ENCODE results near the gene HMGCL.
"Not testable (repeated sequence)": the region's sequence is repeated elsewhere in the genome, so short reads cannot be mapped to it uniquely, and the experiment has no call there.

Gene HMGCL

GRCh38 chr1:23826590-23826989 lies 1.4 kb upstream of the HMGCL start:
- not testable (repeated sequence) for DNase-seq (ENCODE audit: low spot score)

- DNase-seq (ENCODE audit: low spot score), result peak; percentile 28
These were observed 713 bp upstream of the HMGCL start for GRCh38 chr1:23825762-23826522.

GRCh38 chr1:23824711-23825075 lies 536 bp downstream of the HMGCL start:
- no peak for DNase-seq (ENCODE audit: low spot score)

GRCh38 chr1:23823767-23824166 lies 1.5 kb downstream of the HMGCL start:
- no peak for DNase-seq (ENCODE audit: low spot score)

DNA sequence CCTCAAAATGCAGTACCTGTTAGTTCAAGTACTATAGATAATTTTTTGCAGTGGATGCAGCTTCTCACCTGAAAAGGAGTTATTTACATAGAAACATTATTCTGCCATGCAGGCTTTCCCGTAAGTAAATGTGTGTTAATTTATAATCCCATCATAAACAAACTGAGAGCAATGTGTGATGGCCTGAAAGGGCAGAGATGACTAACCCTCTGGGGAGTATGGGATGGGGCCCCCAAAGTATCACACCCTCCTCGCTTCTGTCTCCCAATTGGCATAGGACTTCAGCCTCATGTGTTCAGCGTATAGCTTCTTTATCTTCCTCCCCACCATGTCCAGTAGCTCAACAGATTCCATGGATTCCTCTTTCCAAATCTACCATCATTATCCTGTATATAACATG lies 7.6 kb downstream of the HMGCL start:
- DNase-seq (ENCODE audit: low spot score), result no peak

DNA sequence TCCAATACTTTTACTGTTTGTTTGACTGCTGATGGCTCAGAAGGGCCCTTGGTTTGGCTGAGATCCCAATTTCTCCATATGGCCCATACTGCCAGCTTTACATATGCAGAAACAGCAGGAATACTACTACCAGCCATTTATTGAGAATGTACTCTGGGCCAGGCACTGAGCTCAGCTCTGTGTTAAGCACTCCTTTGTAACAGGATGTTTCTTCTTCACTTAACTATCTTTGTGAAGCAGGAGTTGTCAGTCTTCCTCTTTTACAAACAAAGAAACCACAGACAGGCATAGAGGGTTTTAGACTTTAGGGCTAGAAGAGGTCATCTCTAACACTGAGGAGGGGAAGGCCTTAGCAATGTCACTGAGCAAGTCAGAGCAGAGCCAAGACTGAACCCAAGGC lies 8.3 kb downstream of the HMGCL start:
- no peak for DNase-seq (ENCODE audit: low spot score)

GRCh38 chr1:23816361-23816760 lies 8.9 kb downstream of the HMGCL start:
- no peak for DNase-seq (ENCODE audit: low spot score)

GRCh38 chr1:23814016-23814415 lies 11.2 kb downstream of the HMGCL start:
- DNase-seq (ENCODE audit: low spot score), result no peak

DNA sequence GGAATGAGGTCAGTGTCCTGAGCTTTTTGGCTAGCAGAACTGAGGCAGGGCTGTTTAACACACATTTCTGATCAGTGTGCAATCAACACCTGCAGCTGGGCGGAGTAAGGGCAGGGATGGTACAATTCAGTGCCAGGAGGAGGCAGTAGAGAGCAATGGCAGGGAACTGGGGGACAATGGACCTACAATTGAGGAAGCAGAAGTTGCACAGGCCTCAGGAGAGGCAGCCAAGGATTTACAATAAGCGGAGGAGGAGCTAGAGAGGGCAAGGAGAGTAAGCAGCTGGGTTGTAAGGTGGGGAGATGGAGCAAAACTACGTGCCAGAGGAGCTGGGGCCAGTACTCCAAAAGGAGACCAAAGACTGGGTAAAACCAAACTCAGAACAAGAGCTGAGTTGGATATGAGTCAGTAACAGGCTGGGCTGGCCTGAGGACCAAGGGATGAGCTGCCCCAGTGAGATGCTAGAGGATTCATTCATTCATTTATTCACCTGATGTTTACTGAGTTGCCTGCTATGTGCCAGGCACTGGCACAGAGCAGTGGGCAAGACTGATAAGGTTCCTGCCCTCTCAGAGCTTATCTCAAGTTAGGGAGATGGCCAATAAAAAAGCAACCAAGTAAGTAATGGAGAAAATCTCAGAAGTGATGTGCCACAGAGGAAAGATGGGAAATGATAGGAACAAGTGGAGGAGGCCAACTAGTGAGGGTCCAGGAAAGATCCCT lies 14.2 kb downstream of the HMGCL start:
- peak; percentile 88 for DNase-seq (ENCODE audit: low spot score)

GRCh38 chr1:23809751-23810171 lies 15.5 kb downstream of the HMGCL start:
- peak; percentile 88 for DNase-seq (ENCODE audit: low spot score)

DNA sequence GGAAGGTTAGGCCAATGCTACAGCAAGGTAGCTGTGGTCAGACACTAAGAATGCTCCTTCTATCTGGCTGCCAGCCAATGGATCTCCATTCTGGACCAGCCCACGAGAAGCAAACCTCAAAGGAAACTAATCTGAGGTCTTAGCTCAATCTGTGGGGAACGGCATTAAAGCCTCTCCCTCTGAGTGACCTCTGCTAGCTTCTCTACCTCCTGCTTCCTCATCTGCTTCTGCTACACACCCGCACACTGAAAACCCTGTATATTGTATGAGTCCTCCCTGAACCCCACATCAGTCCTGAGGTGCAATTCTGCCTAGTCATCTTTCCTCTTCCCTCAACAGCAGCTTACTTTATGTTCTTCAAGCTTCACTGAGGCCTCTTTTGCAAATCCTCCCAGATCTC lies 17.8 kb downstream of the HMGCL start:
- DNase-seq (ENCODE audit: low spot score), result no peak

DNA sequence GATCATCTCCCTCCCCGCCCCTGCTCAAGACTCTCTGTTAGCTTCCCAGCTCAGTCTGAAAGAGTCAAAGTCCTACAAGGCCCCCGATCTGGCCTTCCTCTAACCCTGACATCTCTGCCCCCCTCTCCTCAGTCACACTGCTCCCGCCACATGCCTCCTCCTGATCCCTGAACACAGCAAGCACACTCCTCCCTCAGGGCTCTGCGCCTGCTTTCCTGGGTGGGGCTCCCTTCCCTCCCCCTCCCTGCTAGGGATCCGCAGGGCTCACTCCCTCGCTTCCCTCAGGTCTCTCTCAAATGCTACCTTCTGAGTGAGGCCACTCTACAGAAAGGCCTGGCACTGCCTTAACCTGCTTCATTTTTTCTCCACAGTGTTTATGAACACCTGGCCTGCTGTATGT lies 18.9 kb downstream of the HMGCL start:
- no peak for DNase-seq (ENCODE audit: low spot score)

DNA sequence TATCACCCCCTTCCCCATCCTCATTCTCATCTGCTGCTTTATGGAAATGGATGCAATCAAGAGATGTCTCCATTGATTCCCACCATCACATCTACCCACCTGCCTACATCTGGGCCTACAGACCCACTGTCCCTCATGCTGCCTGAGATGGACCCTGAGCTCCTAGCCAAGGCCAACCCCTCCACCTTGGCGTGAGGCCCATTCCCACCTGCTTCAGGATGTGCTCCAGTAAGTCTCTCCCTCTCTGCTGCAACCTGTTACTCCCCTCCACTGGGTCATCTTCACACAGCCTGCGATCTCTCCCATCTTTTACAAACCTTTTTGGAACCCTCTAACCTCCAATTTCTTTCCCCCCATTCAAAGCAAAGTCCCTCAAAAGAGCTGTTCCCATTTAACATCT lies 20.2 kb downstream of the HMGCL start:
- no peak for DNase-seq (ENCODE audit: low spot score)

DNA sequence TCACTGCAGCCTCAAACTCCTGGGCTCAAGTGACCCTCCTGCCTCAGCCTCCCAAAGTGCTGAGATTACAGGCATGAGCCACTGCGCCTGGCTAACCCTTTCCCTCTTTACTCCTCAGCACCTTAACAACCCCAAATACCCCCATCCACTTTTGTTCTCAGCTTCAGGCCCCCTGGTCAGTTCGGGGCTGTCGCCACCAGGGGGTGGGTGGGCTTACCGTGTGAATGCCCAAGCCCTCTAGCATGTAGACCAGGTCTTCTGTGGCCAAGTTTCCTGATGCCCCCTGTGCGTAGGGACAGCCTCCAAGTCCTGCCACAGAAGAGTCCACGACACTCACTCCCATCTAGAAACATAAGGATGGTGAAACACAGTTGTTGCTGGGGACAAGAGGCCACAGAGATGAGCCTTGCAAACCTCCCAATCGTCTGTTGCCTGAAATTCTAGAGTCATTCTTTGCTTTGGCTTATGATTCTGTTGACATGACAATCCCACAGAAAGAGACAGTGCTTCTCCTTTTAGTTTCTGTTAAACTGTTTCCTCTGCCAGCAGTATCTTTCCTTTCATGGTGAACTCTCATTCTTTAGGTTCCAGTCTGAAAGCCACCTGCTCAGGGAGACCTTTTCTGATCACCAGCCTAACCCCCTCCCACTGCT lies 20.9 kb downstream of the HMGCL start:
- DNase-seq (ENCODE audit: low spot score), result no peak

DNA sequence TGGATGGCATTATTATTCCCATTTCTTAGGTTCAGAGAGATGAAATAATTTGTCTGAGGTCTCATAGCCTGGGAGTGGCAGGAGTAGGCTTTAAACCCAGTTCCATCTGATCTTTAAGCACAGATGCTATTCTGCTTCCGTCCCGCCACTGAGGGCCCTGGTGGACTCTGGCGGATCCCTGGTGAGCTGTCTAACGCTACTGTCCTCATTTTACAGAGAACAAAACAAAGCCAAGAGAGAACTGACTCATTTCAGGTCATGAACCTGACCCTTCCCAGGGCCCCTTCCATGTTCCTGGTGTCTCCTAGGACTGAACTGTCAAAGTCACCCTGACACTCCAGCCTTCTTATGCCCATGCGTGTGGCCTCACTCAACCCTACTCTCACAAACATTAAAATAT lies 21.6 kb downstream of the HMGCL start:
- DNase-seq (ENCODE audit: low spot score), result no peak

- DNase-seq (ENCODE audit: low spot score), result not testable (repeated sequence)
These were observed 22.4 kb downstream of the HMGCL start for GRCh38 chr1:23802809-23803342.

DNA sequence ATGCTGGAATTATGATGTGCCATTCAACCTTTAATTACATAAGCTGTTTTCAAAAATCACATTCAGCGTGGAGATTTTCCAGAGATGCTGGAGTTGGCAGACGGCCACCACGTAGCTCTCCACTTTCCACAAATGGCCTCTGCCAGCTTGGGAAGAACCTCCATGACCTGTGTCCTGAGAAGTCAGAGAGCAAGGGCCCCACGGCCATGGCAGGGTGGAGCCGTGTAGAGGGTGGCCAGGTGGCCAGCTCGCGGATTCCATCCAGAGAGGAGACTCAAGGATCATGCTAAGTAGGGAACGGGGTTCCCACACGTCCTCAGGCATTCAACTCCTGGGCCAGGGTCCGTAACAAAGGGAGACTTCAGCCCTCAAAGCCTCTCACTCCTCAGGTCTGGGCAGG lies 23.4 kb downstream of the HMGCL start:
- DNase-seq (ENCODE audit: low spot score), result no peak

DNA sequence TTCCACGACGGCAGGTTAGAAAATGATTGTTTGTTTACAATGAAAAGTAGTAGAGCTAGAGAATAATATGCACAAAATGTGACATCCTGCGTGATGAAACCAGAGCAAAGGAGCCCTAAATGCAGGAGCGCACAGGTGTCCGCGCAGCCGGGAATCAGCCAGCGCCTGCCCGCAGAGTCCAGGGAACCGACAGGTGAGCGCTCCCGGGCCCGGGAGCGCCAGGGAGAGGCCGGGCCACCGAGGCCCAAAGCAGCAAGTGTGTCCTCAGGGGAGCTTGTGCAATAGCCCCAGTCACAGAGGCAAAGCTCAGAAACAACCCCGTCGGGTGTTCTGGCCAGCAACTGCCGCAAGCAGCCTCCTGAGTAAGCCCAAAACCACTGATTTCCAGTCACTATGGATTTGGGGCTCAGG lies 23.9 kb downstream of the HMGCL start:
- no peak for DNase-seq (ENCODE audit: low spot score)

GRCh38 chr1:23800400-23801337 lies 24.6 kb downstream of the HMGCL start, which contains the start of gene GALE:
GALE (minus strand) TSS chr1:23800754; CDS start chr1:23799007, 1,747 bp downstream.
- DNase-seq (ENCODE audit: low spot score), result peak; percentile 98

DNA sequence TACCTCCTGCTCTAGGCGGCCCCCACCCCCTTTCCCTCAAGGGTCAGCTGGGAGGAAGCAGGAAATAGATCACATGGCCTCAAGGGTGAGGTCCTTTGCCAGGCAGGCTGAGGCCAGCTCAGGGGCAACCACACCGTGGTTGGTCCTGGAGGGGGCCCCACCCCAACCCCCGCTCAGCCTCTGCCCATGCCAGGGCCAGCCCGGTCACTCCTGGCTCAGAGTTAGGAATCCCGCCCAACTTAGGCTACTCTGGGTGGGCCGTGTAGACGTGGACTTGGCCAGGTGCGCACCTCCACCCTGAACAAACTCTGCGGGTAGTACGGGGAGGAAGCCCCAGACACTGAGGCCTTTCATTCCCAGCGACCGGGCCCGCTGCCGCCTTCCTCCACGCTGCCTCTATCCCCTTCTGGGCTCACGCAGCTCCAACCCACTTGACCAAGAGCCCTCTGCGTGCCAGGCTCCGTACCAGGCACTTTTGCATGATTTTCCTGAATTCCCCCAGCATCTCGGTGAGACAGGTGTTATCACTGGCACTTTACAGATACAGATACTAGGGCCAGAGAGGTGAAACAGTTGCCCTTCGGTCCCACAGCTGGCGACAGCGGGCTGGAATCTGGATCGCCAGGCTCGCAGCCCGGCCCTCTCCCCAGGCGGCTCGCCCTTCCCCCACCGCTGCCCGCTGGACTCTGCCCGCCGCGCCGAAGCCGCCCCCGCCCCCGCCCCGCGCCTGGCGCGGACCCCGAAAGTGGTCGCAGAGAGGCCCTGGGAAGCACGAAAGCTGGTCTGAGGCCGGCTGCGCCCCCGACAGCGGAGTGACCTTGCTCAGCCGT lies 25.4 kb downstream of the HMGCL start:
- DNase-seq (ENCODE audit: low spot score), result peak; percentile 48

- no peak for DNase-seq (ENCODE audit: low spot score)
These were observed 26.0 kb downstream of the HMGCL start for GRCh38 chr1:23799255-23799569.

Measured in germinal center (tissue), 1 donor.